WTC11 (cell line): Measurements from ENCODE around the gene GRIN3B. TPM values are rescaled to one million over a fixed set of nuclear protein-coding genes. Genes with fewer than 3 reads are reported as not detected.

ENCODE experiments used
- ATAC-seq: fragments of 200-7000 bp; cut with Tn5 transposase; 2 replicates; pipeline ENCODE4 v1.10.0; 2021; ENCODE audit warnings: mild to moderate bottlenecking, moderate library complexity
- CTCF ChIA-PET: fragments of 300-600 bp; sonication (Branson Sonifier 250); formaldehyde crosslinking; loops from one replicate; lab custom pipeline; 2021; ENCODE audit warnings: antibody characterized with exemption; lab: Charles Lee
- POLR2A ChIA-PET: fragments of 350-600 bp; sonication (Branson Sonifier 250); formaldehyde crosslinking; loops from one replicate; lab custom pipeline; 2021; ENCODE audit warnings: antibody characterized with exemption; lab: Charles Lee
- DNase-seq: peaks from one replicate; pipeline ENCODE4 v3.0.0; 2021; ENCODE audit warnings: low spot score
- H3K27ac Mint-ChIP-seq: 2 replicates; pipeline ENCODE4 v1.8.0; 2021; ENCODE audit warnings: mixed read lengths
- H3K27me3 Mint-ChIP-seq: 2 replicates; pipeline ENCODE4 v1.8.0; 2021; ENCODE audit warnings: low read depth, mild to moderate bottlenecking, moderate library complexity, mixed read lengths
- H3K36me3 Mint-ChIP-seq: 2 replicates; pipeline ENCODE4 v1.8.0; 2021; ENCODE audit warnings: mixed read lengths
- H3K4me1 Mint-ChIP-seq: 2 replicates; pipeline ENCODE4 v1.8.0; 2022; ENCODE audit warnings: mixed read lengths
- H3K4me3 Mint-ChIP-seq: 2 replicates; pipeline ENCODE4 v1.8.0; 2021; ENCODE audit warnings: mild to moderate bottlenecking, moderate library complexity, mixed read lengths
- H3K9me3 Mint-ChIP-seq: 2 replicates; pipeline ENCODE4 v1.8.0; 2021; ENCODE audit warnings: mixed read lengths
- ATF1 ChIP-seq: sonication (generic); formaldehyde crosslinking; IDR thresholded peaks from 2 replicates; pipeline ENCODE4 v1.8.1; 2023; ENCODE audit warnings: mild to moderate bottlenecking, moderate library complexity, missing genetic modification reagents
- CDX4 ChIP-seq: fragments of 250-450 bp; sonication (Bioruptor Pico); IDR thresholded peaks from 2 replicates; pipeline ENCODE4 v1.9.0; 2021; ENCODE audit warnings: moderate library complexity, mild to moderate bottlenecking, inconsistent platforms, borderline replicate concordance
- CREM ChIP-seq: sonication (generic); formaldehyde crosslinking; IDR thresholded peaks from 2 replicates; pipeline ENCODE4 v1.8.1; 2022; ENCODE audit warnings: mild to moderate bottlenecking, missing genetic modification reagents, moderate library complexity
- E2F1 ChIP-seq: sonication (generic); formaldehyde crosslinking; IDR thresholded peaks from 2 replicates; pipeline ENCODE4 v1.8.0; 2022; ENCODE audit warnings: mild to moderate bottlenecking, missing genetic modification reagents
- EMX1 ChIP-seq: fragments of 250-450 bp; sonication (Bioruptor Pico); IDR thresholded peaks from 2 replicates; pipeline ENCODE4 v1.8.0; 2021; ENCODE audit warnings: mild to moderate bottlenecking
- ESRRA ChIP-seq: sonication (generic); formaldehyde crosslinking; IDR thresholded peaks from 2 replicates; pipeline ENCODE4 v1.8.1; 2022; ENCODE audit warnings: mild to moderate bottlenecking, missing genetic modification reagents, borderline replicate concordance
- FOXJ3 ChIP-seq: sonication (generic); formaldehyde crosslinking; IDR thresholded peaks from 2 replicates; pipeline ENCODE4 v1.9.0; 2021; ENCODE audit warnings: missing genetic modification reagents, mild to moderate bottlenecking, borderline replicate concordance
- FOXK1 ChIP-seq: sonication (generic); formaldehyde crosslinking; IDR thresholded peaks from 2 replicates; pipeline ENCODE4 v1.8.0; 2022; ENCODE audit warnings: mild to moderate bottlenecking, moderate library complexity, missing genetic modification reagents
- HMGXB4 ChIP-seq: sonication (generic); formaldehyde crosslinking; IDR thresholded peaks from 2 replicates; pipeline ENCODE4 v1.8.1; 2023; ENCODE audit warnings: mild to moderate bottlenecking, moderate library complexity, missing genetic modification reagents
- IRF1 ChIP-seq: sonication (generic); formaldehyde crosslinking; IDR thresholded peaks from 2 replicates; pipeline ENCODE4 v1.8.0; 2023; ENCODE audit warnings: missing genetic modification reagents
- NFATC4 ChIP-seq: fragments of 250-450 bp; sonication (Bioruptor Pico); IDR thresholded peaks from 2 replicates; pipeline ENCODE4 v1.9.0; 2021; ENCODE audit warnings: mild to moderate bottlenecking
- NR2C2 ChIP-seq: sonication (generic); formaldehyde crosslinking; IDR thresholded peaks from 2 replicates; pipeline ENCODE4 v1.8.0; 2022; ENCODE audit warnings: mild to moderate bottlenecking, missing genetic modification reagents
- PRRX2 ChIP-seq: fragments of 250-450 bp; sonication (Bioruptor Pico); IDR thresholded peaks from 2 replicates; pipeline ENCODE4 v1.8.0; 2021; ENCODE audit warnings: mild to moderate bottlenecking
- SOX15 ChIP-seq: fragments of 250-450 bp; sonication (Bioruptor Pico); IDR thresholded peaks from 2 replicates; pipeline ENCODE4 v1.9.0; 2021; ENCODE audit warnings: mild to moderate bottlenecking
- ZNF121 ChIP-seq: sonication (generic); formaldehyde crosslinking; IDR thresholded peaks from 2 replicates; pipeline ENCODE4 v1.8.0; 2023; ENCODE audit warnings: missing genetic modification reagents
- ZNF281 ChIP-seq: sonication (generic); formaldehyde crosslinking; IDR thresholded peaks from 2 replicates; pipeline ENCODE4 v1.8.0; 2023; ENCODE audit warnings: mild to moderate bottlenecking, missing genetic modification reagents
- ZNF317 ChIP-seq: sonication (generic); formaldehyde crosslinking; IDR thresholded peaks from 2 replicates; pipeline ENCODE4 v1.8.1; 2023; ENCODE audit warnings: low read depth, mild to moderate bottlenecking, moderate library complexity, missing genetic modification reagents, borderline replicate concordance
- ZNF396 ChIP-seq: fragments of 250-450 bp; sonication (Bioruptor Pico); IDR thresholded peaks from 2 replicates; pipeline ENCODE4 v1.8.0; 2021; ENCODE audit warnings: mild to moderate bottlenecking, moderate library complexity, borderline replicate concordance
- total RNA-seq: library from RNA; stranded (reverse); gene quantifications from 3 replicates; pipeline ENCODE4 v1.2.3, GENCODE V29; 2021

GRIN3B gene
- total RNA-seq, 1 experiment from 2014 or later: 1.9 TPM

- no peak for ATAC-seq
- DNase-seq: no peak
- ChIA-PET POLR2A (no interaction called here), CTCF (interaction anchor here (1.3 to 2.9 kb wide), 2 partner anchors 11 to 190 kb away, joined by 3 to 8 read pairs; no protein-coding TSS in a partner anchor)
- Mint-ChIP-seq H3K9me3 (peaks cover 25% of the 10 kb centered on the region), H3K27me3 (peaks cover 4% of the 10 kb centered on the region), H3K4me3 (no peak overlapping the region), H3K36me3 (peaks cover 34% of the 10 kb centered on the region), H3K27ac (no peak overlapping the region), H3K4me1 (no peaks in the 10 kb centered on the region)
- TF ChIP-seq NR2C2 (CRISPR knock-in tag) (no peak), ESRRA (CRISPR knock-in tag) (no peak), ZNF281 (CRISPR knock-in tag) (no peak), ZNF121 (CRISPR knock-in tag) (no peak), FOXK1 (CRISPR knock-in tag) (no peak), CREM (CRISPR knock-in tag) (no peak), SOX15 (CRISPR knock-in tag) (no peak), EMX1 (CRISPR knock-in tag) (no peak)
Observed at GRCh38 chr19:1054102-1055027, 54.1 kb downstream of the GRIN3B start.

- peaks cover 39% of the 10 kb centered on the region for H3K36me3 Mint-ChIP-seq
- H3K4me3 Mint-ChIP-seq: no peak overlapping the region
- peaks cover 29% of the 10 kb centered on the region for H3K9me3 Mint-ChIP-seq
- no peak overlapping the region for H3K27ac Mint-ChIP-seq
- CTCF ChIA-PET: interaction anchor here (2.9 kb wide), 1 partner anchor 10 kb away, joined by 8 read pairs; no protein-coding TSS in a partner anchor
- ATAC-seq (no peak), DNase-seq (no peak)
- H3K4me1 Mint-ChIP-seq: no peaks in the 10 kb centered on the region
- POLR2A ChIA-PET: no interaction called here
- TF ChIP-seq CDX4 (CRISPR knock-in tag) (no peak), ZNF317 (no peak), FOXJ3 (CRISPR knock-in tag) (no peak), PRRX2 (no peak), IRF1 (no peak), CREM (CRISPR knock-in tag) (no peak), ESRRA (CRISPR knock-in tag) (no peak), E2F1 (CRISPR knock-in tag) (no peak)
- H3K27me3 Mint-ChIP-seq: peaks cover 4% of the 10 kb centered on the region
Observed at GRCh38 chr19:1055028-1055425, 54.8 kb downstream of the GRIN3B start.

GRCh38 chr19:1055886-1056620, 55.8 kb downstream of the GRIN3B start:
- H3K9me3 Mint-ChIP-seq: peaks cover 29% of the 10 kb centered on the region
- DNase-seq (no peak), ATAC-seq (no peak)
- peaks cover 4% of the 10 kb centered on the region for H3K27me3 Mint-ChIP-seq
- POLR2A ChIA-PET: no interaction called here
- CTCF ChIA-PET: interaction anchor here (0.6 to 2.9 kb wide), 2 partner anchors 9 to 218 kb away, joined by 3 to 8 read pairs; no protein-coding TSS in a partner anchor
- no peak overlapping the region for H3K27ac Mint-ChIP-seq
- no peak overlapping the region for H3K4me3 Mint-ChIP-seq
- H3K4me1 Mint-ChIP-seq: no peaks in the 10 kb centered on the region
- peaks cover 39% of the 10 kb centered on the region for H3K36me3 Mint-ChIP-seq
- no peak for TF ChIP-seq NFATC4
- TF ChIP-seq ATF1 (CRISPR knock-in tag): no peak
- TF ChIP-seq HMGXB4 (CRISPR knock-in tag): no peak
- no peak for TF ChIP-seq ZNF396 (CRISPR knock-in tag)
